H9 (cell line): Measurements from ENCODE around the gene ATP8B4. TPM values are rescaled to one million over a fixed set of nuclear protein-coding genes. Genes with fewer than 3 reads are reported as not detected.

Experiments used
- DNase-seq: peaks from one replicate; pipeline ENCODE4 v3.0.0-alpha.2; 2017
- H2AFZ ChIP-seq: one replicate; pipeline ENCODE4 v1.6.1; 2013; ENCODE audit warnings: mild to moderate bottlenecking, low read length, control low read depth, moderate library complexity
- H2AK5ac ChIP-seq: 2 replicates; pipeline ENCODE4 v1.6.1; 2013; ENCODE audit warnings: low read length, control low read depth, mixed read lengths; ENCODE audit not compliant: insufficient read length
- H2BK120ac ChIP-seq: one replicate; pipeline ENCODE4 v1.6.1; 2013; ENCODE audit warnings: low read depth, mild to moderate bottlenecking, low read length, control low read depth, inconsistent platforms; ENCODE audit not compliant: poor library complexity, severe bottlenecking
- H2BK12ac ChIP-seq: 2 replicates; pipeline ENCODE4 v1.6.1; 2013; ENCODE audit warnings: low read length, control low read depth, mixed read lengths, low read depth; ENCODE audit not compliant: insufficient read length
- H2BK15ac ChIP-seq: 2 replicates; pipeline ENCODE4 v1.6.1; 2013; ENCODE audit warnings: low read depth, low read length, control low read depth
- H2BK20ac ChIP-seq: one replicate; pipeline ENCODE4 v1.6.1; 2013; ENCODE audit warnings: low read depth, mild to moderate bottlenecking, low read length, control low read depth, inconsistent platforms; ENCODE audit not compliant: poor library complexity, severe bottlenecking
- H2BK5ac ChIP-seq: 2 replicates; pipeline ENCODE4 v1.6.1; 2013; ENCODE audit warnings: low read length, control low read depth, mixed read lengths; ENCODE audit not compliant: insufficient read length
- H3K14ac ChIP-seq: 2 replicates; pipeline ENCODE4 v1.6.1; 2013; ENCODE audit warnings: low read length, control low read depth; ENCODE audit not compliant: insufficient read depth
- H3K18ac ChIP-seq: 2 replicates; pipeline ENCODE4 v1.6.1; 2013; ENCODE audit warnings: low read depth, mild to moderate bottlenecking, mixed read lengths, low read length, control low read depth; ENCODE audit not compliant: insufficient read length
- H3K23ac ChIP-seq: 2 replicates; pipeline ENCODE4 v1.6.1; 2013; ENCODE audit warnings: low read length, control low read depth, mixed read lengths, low read depth; ENCODE audit not compliant: insufficient read length
- H3K23me2 ChIP-seq: 2 replicates; pipeline ENCODE4 v1.6.1; 2013; ENCODE audit warnings: low read depth, mild to moderate bottlenecking, mixed read lengths, low read length, control low read depth; ENCODE audit not compliant: insufficient read length, poor library complexity, severe bottlenecking
- H3K27ac ChIP-seq: 2 replicates; pipeline ENCODE4 v1.5.1; 2013; ENCODE audit warnings: low read length, control low read depth, mixed read lengths, low read depth; ENCODE audit not compliant: insufficient read length
- H3K27me3 ChIP-seq: 2 replicates; pipeline ENCODE4 v1.6.1; 2013; ENCODE audit warnings: low read length, control low read depth, inconsistent platforms; ENCODE audit not compliant: insufficient read depth
- H3K4ac ChIP-seq: 2 replicates; pipeline ENCODE4 v1.6.1; 2013; ENCODE audit warnings: low read depth, mild to moderate bottlenecking, control low read depth, inconsistent platforms, low read length, moderate library complexity
- H3K4me1 ChIP-seq: 2 replicates; pipeline ENCODE4 v1.6.1; 2013; ENCODE audit warnings: low read length, control low read depth, inconsistent platforms; ENCODE audit not compliant: insufficient read depth
- H3K4me2 ChIP-seq: 2 replicates; pipeline ENCODE4 v1.6.1; 2013; ENCODE audit warnings: low read length, control low read depth, mixed read lengths; ENCODE audit not compliant: insufficient read length, insufficient read depth
- H3K56ac ChIP-seq: 2 replicates; pipeline ENCODE4 v1.6.1; 2013; ENCODE audit warnings: low read depth, mild to moderate bottlenecking, mixed read lengths, low read length, control low read depth; ENCODE audit not compliant: insufficient read length
- H3K79me1 ChIP-seq: 2 replicates; pipeline ENCODE4 v1.6.1; 2013; ENCODE audit warnings: low read depth, mild to moderate bottlenecking, moderate library complexity, low read length, control low read depth, inconsistent platforms; ENCODE audit not compliant: insufficient read depth, poor library complexity, severe bottlenecking
- H3K79me2 ChIP-seq: 2 replicates; pipeline ENCODE4 v1.6.1; 2013; ENCODE audit warnings: low read length, control low read depth, inconsistent platforms; ENCODE audit not compliant: insufficient read depth
- H3K9ac ChIP-seq: 2 replicates; pipeline ENCODE4 v1.6.1; 2013; ENCODE audit warnings: low read length, control low read depth, mixed read lengths; ENCODE audit not compliant: insufficient read length; ENCODE audit errors: extremely low read depth
- H3K9me3 ChIP-seq: one replicate; pipeline ENCODE4 v1.6.1; 2013; ENCODE audit warnings: low read depth, low read length, inconsistent platforms; ENCODE audit not compliant: control insufficient read depth
- H3T11ph ChIP-seq: one replicate; pipeline ENCODE4 v1.6.1; 2013; ENCODE audit warnings: mild to moderate bottlenecking, low read length, control low read depth, inconsistent platforms
- H4K20me1 ChIP-seq: one replicate; pipeline ENCODE4 v1.6.1; 2013; ENCODE audit not compliant: control insufficient read depth, insufficient read length, insufficient read depth
- H4K5ac ChIP-seq: 2 replicates; pipeline ENCODE4 v1.6.1; 2013; ENCODE audit warnings: low read depth, mild to moderate bottlenecking, mixed read lengths, low read length, control low read depth; ENCODE audit not compliant: insufficient read length
- H4K8ac ChIP-seq: replicated peaks from 2 replicates; pipeline ENCODE4 v1.6.1; 2013; ENCODE audit warnings: low read length, control low read depth, mixed read lengths, low read depth; ENCODE audit not compliant: insufficient read length
- H4K91ac ChIP-seq: 2 replicates; pipeline ENCODE4 v1.6.1; 2013; ENCODE audit warnings: low read depth, mild to moderate bottlenecking, moderate library complexity, mixed read lengths, low read length, control low read depth; ENCODE audit not compliant: insufficient read length
- H3K27ac Mint-ChIP-seq, 3 experiments: 2 replicates in 2 of 3; 3 replicates in 1 of 3; pipeline ENCODE4 v1.8.0; 2020 to 2021; ENCODE audit warnings: mixed read lengths in 3 of 3, mild to moderate bottlenecking in 1 of 3, moderate library complexity in 1 of 3
- H3K27me3 Mint-ChIP-seq: 2 replicates; pipeline ENCODE4 v1.8.0; 2021; ENCODE audit warnings: low read depth, mild to moderate bottlenecking, moderate library complexity, mixed read lengths
- H3K36me3 Mint-ChIP-seq, 3 experiments: 2 replicates in 2 of 3; 3 replicates in 1 of 3; pipeline ENCODE4 v1.8.0; 2020 to 2021; ENCODE audit warnings: low read depth in 3 of 3, mixed read lengths in 3 of 3; ENCODE audit not compliant: insufficient read depth in 1 of 3
- H3K4me1 Mint-ChIP-seq, 2 experiments: 2 replicates each; pipeline ENCODE4 v1.8.0; 2020; ENCODE audit warnings: mixed read lengths in 2 of 2
- H3K4me3 Mint-ChIP-seq, 2 experiments: 2 replicates in 1 of 2; 3 replicates in 1 of 2; pipeline ENCODE4 v1.8.0; 2020 to 2021; ENCODE audit warnings: mild to moderate bottlenecking in 2 of 2, mixed read lengths in 2 of 2, moderate library complexity in 1 of 2
- H3K9me3 Mint-ChIP-seq, 2 experiments: 2 replicates in 1 of 2; 3 replicates in 1 of 2; pipeline ENCODE4 v1.8.0; 2020; ENCODE audit warnings: mild to moderate bottlenecking in 2 of 2, mixed read lengths in 2 of 2, moderate library complexity in 1 of 2
- CTCF ChIP-seq: fragments of 200-600 bp; sonication (generic); conservative IDR thresholded peaks from 3 replicates; pipeline ENCODE4 v1.8.0; 2021; ENCODE audit warnings: antibody characterized with exemption, mild to moderate bottlenecking
- WGBS: extraction: QIAGEN DNeasy Blood & Tissue Kit; methylation state at CpG from one replicate; pipeline ENCODE4 v1.1.7; 2013; ENCODE audit warnings: missing lambda C conversion rate, low lambda C conversion rate, mixed read lengths; ENCODE audit not compliant: insufficient read length; ENCODE audit errors: extremely low coverage; 5-methylcytosine and 5-hydroxymethylcytosine counted together
- total RNA-seq: library from RNA; stranded (reverse); gene quantifications from 2 replicates; pipeline ENCODE4 v1.2.1, GENCODE V29; 2021

ATP8B4 gene
- total RNA-seq, 1 experiment from 2014 or later: 0.52 TPM

DNA sequence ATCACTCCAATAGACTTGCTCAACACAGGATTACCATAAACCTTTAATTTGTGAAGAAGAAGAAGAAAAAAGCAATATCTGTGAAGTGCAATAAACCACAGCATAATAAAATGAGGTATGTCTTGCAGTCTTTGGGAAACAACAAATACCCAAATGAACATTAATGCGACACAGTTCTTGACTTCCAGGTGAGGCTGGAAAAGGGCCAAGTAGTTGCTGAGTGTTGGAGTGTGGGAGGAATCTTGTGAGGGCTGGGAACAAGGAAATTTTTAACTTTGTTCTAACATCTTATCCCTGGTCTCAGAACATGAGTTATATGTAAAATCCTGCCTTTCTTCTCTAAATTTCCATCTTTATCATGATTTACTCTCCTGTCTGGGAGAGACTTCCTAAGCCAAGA, 291.7 kb downstream of the ATP8B4 start:
- Histone ChIP-seq H3K23me2 (no peaks in the 10 kb centered on the region), H3K4me1 (no peaks in the 10 kb centered on the region), H2BK12ac (no peak overlapping the region), H3K27ac (no peak overlapping the region), H3K18ac (no peak overlapping the region), H3K56ac (no peak overlapping the region), H4K20me1 (no peaks in the 10 kb centered on the region), H3K14ac (no peak overlapping the region), H2BK20ac (no peak overlapping the region), H4K91ac (no peak overlapping the region), H3K23ac (no peak overlapping the region), H3K4ac (no peak overlapping the region), H2BK15ac (no peak overlapping the region), H2AFZ (no peak overlapping the region), H2BK120ac (no peak overlapping the region), H3K79me2 (no peaks in the 10 kb centered on the region), H3T11ph (no peak overlapping the region), H3K4me2 (no peak overlapping the region), H3K27me3 (no peaks in the 10 kb centered on the region), H4K8ac (no peak overlapping the region), H2BK5ac (no peak overlapping the region), H3K79me1 (no peaks in the 10 kb centered on the region), H3K9me3 (no peaks in the 10 kb centered on the region), H3K9ac (no peak overlapping the region), H4K5ac (no peak overlapping the region), H2AK5ac (no peak overlapping the region)
- no peak for DNase-seq
- H3K4me1 Mint-ChIP-seq: peaks cover 0 to 3% of the 10 kb centered on the region in 2 experiments; a peak in 2 of 4 replicates
- WGBS: no CpG with 5 or more reads among the region's 1 CpG
- H3K4me3 Mint-ChIP-seq: no peak overlapping the region
- H3K9me3 Mint-ChIP-seq: no peaks in the 10 kb centered on the region; a peak in 1 of 5 replicates
- no peaks in the 10 kb centered on the region for H3K36me3 Mint-ChIP-seq
- TF ChIP-seq CTCF: no peak
- H3K27me3 Mint-ChIP-seq: no peaks in the 10 kb centered on the region
- no peak overlapping the region for H3K27ac Mint-ChIP-seq
